HG02885 (cell line): Measurements from ENCODE around the gene ZSCAN9.

Experiments used
- ATAC-seq: cut with Tn5 transposase; IDR thresholded peaks from one replicate; pipeline ENCODE4 v1.9.1; 2021; ENCODE audit warnings: mild to moderate bottlenecking; ENCODE audit not compliant: unreplicated experiment, poor library complexity

Gene ZSCAN9

DNA sequence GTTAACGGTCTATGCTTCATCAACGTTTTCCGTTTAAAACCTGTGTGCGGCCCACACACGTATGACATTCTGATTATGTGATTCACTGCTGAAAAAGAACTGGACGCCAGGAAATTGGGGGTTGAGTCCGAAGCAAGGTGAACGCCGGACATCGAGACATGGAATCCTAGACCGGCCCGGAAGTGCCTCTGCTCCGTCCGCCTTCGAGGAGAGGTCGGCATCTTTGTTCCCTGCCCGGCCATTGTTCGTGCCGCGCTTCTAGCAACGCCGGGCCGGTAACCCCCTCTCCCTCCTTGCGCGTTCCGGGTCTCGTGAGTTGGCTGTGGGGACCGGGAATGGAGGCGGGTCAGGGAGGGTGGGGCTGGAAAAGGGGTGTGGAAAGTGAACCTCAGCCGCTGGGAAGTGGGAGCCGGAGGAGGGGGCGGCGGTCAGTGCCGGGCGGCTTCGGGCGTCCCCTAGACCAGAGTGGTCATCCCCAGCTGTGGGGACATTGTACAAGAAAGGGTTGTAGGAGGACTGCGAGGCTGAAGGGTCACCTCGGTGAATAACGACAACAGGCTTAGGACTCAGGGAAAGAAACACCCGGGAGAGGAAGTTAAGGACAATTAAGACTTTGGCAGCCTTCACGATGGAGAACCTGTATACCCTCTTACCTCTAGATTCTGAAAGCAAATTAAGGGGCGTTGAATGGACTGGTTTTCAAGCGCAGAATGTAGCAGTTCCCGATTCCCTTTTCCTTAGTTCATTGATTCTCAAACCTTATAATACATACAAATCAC lies at the start of gene ZSCAN9:
TSS of gene ZSCAN9 (plus strand) at position 220 of the 779 bp plus-strand sequence. CDS start 1,810 bp downstream, outside the sequence.
- ATAC-seq: peak; percentile 91

DNA sequence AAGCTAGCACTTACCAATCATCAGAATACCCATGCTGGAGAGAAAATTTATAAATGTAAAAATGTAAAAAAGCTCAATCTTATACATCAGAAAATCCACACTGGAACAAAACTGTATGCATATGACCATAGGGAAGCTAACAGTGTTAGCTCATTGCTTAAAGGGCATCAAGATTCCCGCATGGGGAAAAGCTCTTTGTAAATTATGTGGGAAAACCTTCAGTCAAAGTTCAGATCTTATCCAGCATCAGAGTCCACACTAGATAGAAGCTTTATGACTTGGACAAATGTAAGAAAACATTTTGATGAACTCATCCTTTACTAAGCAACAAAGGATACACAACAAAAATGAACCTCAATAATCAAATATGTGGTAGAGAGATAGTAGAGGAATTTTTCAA lies 48.7 kb upstream of the ZSCAN9 start:
- no peak for ATAC-seq

DNA sequence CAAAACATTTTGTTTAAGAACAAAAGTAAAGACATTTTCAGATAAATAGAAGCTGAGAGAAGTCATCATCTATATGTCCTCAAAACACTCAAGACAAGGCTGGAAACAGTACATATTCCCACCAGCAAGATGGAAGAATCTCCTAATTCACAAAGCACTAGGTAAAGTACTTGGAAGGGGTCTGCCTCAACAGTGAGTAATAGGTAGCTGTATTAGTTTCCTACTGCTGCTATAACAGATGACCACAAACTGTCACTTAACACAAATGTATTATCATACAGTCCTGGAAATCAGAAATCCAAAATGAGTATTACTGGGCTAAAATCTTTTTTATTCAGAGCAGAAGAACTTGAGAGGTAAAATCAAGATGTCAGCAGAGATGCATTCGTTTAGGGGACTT lies 42.8 kb upstream of the ZSCAN9 start:
- ATAC-seq: no peak

DNA sequence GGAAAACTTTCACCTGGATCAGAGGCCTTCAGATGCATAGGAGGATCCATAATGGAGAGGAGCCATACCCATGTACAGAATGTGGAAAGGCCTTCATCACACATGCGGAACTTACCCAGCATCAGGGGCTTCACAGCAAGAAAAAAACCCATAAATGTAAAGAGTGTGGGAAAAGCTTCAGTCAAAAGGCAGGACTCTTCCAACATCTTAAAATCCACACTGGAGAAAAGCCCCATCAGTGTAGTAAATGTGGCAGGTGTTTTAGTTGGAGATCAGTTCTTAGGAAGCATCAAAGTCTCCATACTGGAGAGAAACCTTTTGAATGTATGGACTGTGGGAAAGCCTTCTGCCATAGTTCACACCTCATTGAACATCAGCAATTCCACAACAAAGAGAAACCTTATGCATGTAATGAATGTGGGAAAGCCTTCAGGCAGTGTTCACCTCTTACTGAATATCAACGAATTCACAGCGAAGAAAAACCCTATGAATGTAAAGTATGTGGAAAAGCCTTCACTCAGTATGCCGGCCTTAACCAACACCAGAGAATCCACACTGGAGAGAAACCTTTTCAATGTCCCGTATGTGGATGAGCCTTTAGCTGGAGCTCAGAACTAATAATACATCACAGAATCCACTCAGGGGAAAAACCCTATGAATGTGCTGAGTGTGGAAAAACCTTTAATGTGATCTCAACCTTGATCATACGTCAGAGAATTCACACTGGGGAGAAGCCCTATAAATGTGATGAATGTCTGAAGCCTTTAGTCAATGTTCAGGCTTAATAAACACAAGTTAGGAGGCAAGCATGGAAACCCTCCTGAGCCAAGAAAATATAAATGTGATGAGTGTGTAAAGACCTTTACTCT lies 36.7 kb upstream of the ZSCAN9 start:
- no peak for ATAC-seq

DNA sequence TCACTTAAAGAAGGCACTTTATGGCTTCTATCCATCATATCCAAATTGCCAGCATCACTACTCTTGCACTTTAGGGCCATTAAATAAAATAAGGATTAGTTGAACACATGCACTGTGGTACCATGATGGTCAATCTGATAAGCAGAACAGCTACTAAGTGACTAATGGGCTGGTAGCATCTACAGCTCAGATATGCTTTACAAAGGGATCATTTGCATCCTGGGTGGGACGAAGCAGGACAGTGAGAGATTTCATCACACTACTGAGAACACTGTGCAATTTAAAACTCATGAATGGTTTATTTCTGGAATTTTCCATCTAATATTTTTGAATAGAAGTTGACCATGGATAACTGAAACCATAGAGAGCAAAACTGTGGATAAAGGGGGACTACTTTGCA lies 25.1 kb upstream of the ZSCAN9 start:
- ATAC-seq: no peak

DNA sequence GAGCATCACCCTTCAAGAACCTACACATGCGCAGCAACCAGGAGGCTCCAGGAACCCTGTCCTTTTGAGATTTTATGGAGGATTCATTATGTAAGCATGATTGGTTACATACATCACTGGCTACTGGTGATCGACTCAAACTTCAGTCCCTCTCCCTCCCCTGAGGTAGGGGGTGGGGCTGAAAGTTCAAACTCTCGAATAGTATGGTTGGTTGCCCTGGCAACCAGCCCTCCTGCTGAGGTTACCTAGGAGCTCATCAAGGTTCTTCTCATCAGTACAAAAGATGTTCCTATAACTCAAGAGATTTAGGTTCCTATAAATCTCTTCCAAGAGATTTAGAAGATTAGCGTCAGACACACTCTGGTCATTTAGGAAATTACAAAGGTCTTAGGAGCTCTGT lies 21.9 kb upstream of the ZSCAN9 start:
- ATAC-seq: no peak

DNA sequence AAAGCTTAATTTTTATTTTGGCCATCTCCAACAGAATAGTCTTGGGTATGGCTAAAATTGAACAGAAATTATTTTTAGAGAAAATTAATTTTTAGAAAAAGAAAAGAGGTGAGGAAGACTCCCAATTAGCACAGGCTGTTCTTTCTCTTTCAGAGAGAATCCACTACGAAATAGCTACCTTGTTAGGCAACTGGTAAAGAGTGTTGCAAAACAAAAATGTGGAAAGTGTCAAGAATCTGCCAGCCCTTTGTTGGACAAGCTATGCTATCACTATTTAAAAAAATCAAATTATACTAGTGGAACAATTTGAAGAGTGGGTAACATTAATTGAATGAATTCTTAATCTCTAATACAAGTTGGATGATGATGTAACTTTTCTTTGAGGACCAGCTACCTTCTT lies 19.2 kb upstream of the ZSCAN9 start:
- ATAC-seq: no peak

DNA sequence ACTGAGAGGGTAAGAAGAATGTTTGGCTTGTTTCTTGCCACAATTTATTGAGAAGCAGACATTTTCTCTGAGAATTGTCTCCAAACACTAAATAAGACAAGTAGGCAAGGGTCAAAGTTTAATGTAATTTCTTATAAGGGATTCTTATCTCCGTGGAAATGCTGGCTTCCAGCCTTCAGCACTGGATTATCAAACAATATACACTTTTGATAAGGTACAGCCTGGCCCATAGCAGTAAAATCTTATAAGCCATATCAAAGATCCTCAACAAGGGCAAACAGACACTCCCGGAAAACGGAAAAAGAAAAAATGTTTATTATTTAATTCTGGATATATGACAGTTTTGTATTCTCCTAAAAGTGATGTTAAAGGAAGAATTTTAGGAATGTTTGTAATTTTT lies 18.5 kb upstream of the ZSCAN9 start:
- ATAC-seq: no peak

DNA sequence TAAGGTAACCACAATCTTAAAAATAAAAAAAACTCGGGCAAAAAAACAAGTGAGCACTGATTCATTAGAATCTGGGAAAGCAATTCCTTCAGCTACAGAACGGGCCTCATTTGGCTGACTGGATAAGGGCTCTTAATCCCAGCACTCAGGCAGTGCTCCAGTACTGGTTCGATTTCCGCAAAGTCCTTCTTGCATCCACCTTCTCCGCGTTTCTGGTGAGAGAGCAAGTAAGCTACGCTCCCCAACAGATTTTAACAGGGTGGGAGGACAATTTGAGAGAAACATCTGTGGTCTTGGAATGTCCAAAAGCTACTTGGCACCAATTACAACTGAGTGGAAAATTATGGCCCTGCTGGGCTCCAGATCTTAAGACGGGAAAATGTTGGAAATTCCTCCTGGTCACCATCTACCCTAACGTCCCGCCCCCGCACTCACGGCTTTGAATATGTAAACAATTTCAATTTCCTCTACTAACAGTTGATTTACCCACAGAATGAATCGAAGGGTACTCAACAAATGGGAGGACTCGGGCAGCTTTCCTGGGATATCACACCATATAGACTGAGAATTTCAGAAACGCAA lies 18.1 kb upstream of the ZSCAN9 start:
- ATAC-seq: no peak

DNA sequence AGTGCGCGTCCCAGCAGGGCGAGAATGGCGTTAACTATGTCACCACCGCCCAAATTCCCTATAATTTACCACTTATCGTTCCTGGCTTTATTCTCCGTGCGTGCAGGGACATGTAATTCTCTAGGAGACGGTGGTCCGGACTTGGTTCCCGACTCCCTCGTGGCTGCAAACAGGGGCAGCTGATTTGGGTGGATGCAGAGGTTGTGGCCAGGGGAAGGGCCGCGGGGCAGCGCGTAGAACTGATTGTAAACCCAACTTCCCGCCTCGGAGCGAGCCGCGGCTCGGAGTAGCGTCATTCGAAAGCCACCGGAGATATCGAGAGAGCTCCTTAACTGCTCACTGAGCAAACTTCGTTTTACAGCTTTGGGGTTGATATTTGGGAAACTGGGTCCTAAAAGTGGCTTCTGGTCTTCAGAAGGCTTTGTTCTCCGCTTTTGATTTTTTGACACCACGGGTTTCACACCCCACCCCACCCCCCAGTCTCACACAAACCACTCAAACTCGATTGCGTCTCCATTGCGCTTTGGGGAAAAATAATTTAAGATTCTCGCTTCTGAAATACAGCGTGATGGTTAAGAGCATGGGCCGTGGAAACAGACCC lies 17.5 kb upstream of the ZSCAN9 start:
- peak; percentile 52 for ATAC-seq

DNA sequence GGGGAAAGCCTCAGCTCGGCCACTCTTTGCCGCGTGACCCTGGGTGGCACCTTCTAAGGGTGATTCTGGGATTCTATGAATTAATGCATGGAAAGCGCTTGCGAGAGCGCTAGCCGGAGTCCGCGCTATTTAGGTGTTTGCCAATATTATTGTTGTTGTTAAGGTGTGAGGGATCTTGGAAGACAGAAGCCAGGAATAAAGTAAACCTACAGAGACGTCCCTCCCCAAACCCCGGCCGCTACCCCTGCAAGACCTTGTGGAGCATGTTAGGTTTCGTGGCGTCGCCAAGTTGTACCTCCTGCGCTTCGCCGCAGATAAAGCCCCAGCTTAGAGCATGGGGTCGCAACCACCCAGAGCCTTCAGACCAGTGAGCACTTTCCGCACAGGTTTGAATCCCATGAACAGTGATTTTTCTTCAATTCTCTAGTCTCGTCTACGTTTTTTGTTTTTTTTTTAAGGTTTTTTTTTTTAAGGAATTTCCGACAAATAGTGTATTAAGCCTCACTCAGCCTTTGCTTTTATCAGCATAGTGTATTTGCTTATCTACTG lies 16.9 kb upstream of the ZSCAN9 start:
- ATAC-seq: no peak

DNA sequence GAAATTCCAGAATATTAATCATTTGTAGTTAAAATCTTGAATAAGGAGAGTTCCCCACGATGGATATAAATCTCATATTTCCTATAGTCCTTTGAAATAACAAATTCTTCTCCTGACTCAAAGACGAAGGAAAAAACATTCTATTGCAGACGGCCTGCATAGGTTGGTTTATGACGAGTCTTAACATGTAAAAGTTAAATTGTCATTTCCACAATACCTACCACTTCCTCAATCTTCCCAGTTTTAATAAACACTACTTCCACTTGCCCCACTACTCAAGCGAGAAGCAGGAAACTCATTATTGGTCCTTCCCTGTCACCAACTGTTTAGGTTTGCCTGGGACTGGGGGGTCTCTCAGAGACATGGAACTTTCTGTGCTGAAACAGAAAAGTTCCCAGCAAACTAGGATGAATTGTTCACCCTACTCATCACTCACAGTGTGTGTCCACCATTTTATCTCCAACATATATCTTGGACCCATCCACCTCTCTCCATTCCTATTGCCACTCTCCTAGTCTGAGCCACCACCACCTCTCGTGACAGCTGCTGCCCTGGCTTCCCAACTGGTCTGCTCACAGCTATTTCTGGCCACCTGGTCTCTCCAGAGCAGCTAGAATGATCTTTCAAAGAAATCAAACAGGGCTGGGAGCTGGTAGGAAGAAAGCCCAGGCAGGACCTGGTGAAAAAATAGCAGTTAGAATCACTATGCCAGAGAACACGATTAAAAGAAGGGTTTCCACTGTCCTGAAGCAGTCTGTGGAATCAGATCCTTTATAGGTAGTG lies 15.1 kb upstream of the ZSCAN9 start:
- no peak for ATAC-seq

DNA sequence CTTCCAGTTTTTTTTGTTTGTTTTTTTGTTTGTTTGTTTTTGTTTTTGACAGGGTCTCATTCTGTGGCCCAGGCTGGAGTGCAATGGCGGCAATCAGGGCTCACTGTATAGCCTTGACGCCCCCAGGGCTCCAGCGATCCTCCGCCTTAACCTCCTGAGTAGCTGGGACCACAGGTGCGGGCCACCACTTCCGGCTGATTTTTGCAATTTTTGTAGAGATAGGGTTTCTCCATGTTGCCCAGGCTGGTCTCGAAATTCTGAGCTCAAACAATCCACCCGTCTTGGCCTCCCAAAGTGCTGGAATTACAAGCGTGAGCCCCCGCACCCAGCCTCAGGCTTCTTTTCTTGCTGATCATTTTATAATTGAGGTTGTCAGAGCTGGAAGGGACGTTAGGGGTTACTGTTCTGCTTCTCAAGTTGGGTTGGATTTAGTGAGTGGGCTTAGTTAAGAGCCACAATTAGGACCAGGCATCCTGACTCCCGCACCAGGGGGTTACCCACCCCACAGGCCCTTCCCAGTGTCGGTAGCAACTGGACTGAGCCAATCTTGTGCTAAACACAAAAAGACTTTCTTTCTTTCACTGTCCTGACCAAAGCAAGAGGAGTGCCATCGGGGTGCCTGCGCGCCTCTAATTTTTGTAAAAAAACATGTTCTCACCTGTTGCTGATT lies 13.1 kb upstream of the ZSCAN9 start:
- peak; percentile 30 for ATAC-seq

DNA sequence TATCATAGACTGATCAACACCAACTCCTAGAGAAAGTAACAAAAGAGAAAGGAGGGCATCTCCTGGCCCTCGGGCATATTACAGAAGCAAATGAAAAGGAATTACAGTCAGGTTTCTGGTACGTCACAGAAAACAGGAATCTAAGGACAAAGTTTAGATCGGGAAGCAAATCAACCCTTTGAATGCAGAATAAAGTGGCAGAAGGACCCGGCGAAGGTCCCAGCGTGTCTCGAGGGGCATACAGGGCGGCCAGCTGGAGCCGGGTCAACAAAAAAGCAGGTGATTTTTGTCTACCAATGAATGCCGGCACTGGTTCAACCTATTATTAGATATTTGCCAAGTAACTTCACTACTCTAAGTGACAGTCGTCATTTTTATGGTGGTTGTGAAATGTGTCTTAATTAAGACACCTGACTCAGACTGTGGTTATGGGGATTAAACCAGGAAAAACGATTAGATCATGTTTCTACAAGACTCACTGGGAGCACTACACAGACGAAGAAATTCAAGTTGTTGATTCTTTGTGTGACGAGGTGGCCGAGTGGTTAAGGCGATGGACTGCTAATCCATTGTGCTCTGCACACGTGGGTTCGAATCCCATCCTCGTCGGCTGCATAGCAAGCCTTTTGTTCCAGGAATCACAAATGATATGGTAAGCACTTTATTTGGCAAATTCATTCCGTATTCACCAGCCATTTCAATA lies 12.4 kb upstream of the ZSCAN9 start:
- peak; percentile 61 for ATAC-seq

DNA sequence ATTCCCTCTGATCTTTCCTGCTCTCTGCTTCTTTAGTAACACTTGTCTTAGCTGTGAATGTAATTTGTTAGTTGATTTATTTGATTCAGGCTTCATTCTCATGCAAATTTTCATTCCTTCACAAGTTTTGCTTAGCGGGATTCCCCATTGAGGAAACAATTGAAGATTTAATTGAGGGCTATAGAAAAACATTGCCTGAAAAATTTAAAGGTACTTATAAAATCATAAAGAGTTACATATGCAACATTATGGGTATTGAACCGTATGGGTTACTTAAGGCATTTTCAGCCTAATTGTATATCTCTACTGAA lies 11.9 kb upstream of the ZSCAN9 start:
- no peak for ATAC-seq

DNA sequence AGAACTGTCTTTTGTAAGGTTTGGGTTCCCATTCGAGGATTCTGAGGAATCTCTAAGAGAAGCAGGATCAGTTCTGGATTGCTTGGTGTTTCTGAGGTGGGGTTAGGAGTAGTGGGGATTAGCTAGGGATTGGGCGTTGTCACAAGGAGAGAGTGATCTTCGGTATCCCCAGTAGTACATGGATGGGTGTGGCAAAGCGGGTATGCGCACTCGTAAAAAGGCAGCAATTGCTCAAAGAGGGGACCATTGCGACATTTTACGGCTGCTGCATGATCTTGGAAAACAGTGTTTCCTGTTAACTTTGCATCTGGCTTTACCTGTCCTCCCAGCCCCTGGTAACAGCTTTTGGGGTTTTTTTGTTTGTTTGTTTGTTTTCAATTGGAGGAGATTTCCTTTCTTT lies 9.7 kb upstream of the ZSCAN9 start:
- ATAC-seq: no peak

DNA sequence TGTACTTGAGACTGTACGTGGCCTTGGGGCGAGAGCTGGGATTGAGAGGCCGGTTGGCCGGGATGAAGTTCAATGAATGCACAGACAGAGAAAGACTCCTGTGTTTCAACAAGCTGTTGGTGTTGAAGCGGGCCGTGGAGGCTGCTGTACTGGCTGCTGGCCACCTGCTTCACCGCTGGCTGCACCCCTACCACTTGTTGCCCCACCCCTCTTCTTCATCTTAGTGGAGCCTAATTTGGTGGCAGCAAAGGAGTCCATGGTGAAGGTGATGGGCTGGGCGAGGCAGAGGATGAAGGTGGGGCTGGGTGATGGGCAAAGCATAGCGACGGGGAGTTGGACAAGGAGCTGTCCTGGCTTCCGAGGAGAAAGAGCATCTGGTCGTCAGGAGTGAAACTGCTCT lies 7.2 kb upstream of the ZSCAN9 start:
- no peak for ATAC-seq

DNA sequence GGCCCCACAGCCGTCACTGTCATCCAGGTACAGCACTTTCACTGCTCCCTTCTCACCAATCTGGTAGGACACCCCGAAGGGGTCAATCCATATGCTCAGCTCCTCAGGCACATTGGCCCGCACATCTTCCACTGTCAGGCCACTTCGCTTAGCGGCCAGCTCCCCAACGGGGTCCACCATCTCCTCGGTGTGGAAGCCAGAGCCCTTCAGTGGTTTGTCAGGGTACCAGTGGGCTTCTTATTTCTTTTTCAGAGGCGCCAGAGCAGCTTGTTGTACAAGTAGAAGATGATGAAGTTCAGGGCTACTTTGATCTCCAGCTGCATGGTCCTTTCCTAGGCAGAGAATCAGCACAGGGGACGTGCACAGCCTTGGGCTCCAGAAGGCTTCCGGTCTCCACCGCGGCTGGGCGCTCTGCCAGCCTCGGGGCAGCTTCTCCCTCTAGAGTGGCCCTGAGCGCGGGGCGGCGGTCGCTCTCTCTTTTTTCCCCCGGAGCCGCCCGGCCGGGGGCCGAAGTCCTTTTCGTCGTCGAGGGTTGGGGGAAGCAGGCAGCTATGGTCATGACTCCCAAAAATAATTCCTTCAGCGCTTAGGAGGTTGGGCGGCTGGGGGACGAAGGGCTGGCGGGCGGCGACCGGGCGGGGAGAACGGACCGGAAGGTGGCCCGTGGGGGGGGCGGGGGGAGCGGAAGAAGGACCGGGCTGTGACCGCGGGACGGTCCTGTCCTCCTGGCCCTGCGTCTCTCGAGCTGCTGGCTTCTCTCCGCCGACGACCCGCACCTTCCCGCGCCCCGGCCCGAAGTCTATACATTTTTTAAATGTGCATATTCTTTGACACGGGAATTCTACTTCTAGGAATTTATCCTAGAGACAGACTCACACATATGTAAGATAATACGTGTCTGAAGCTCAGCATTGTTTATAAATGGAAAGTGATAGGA lies 6.5 kb upstream of the ZSCAN9 start:
- peak; percentile 70 for ATAC-seq
